Kidney epithelial cell (primary cell): Measurements from ENCODE around the gene FGF18. TPM values are rescaled to one million over a fixed set of nuclear protein-coding genes. Genes with fewer than 3 reads are reported as not detected.

Source experiments
- DNase-seq: peaks from one replicate; pipeline ENCODE4 v3.0.0-alpha.2; 2010; ENCODE audit warnings: low read depth
- H3K27me3 ChIP-seq: 2 replicates; pipeline ENCODE4 v1.6.0; 2011; ENCODE audit warnings: low read length; ENCODE audit not compliant: control insufficient read depth, insufficient read depth
- H3K36me3 ChIP-seq: 2 replicates; pipeline ENCODE4 v1.5.1; 2011; ENCODE audit warnings: low read length; ENCODE audit not compliant: control insufficient read depth, insufficient read depth
- H3K4me3 ChIP-seq: 2 replicates; pipeline ENCODE4 v1.5.1; 2011; ENCODE audit warnings: low read depth, mild to moderate bottlenecking, control low read depth, low read length
- CTCF ChIP-seq: IDR thresholded peaks from 2 replicates; pipeline ENCODE4 v1.5.1; 2011; ENCODE audit warnings: mild to moderate bottlenecking, moderate library complexity, low read length, control low read depth, inconsistent platforms; ENCODE audit not compliant: insufficient read depth, poor library complexity, severe bottlenecking
- total RNA-seq: library from RNA; depleted of rRNA; stranded (reverse); fragments of >200 nt; gene quantifications from 2 replicates; pipeline ENCODE4 v1.2.3, GENCODE V29; 2015

FGF18 gene
- total RNA-seq, 1 donor from 2014 or later, result not detected

- H3K27me3 ChIP-seq, result no peaks in the 10 kb centered on the region
- H3K4me3 ChIP-seq, result no peak overlapping the region
- no peak for TF ChIP-seq CTCF
- no peaks in the 10 kb centered on the region for H3K36me3 ChIP-seq
- DNase-seq, result no peak
Observed at GRCh38 chr5:171480239-171480638, 60.8 kb downstream of the FGF18 start.

DNA sequence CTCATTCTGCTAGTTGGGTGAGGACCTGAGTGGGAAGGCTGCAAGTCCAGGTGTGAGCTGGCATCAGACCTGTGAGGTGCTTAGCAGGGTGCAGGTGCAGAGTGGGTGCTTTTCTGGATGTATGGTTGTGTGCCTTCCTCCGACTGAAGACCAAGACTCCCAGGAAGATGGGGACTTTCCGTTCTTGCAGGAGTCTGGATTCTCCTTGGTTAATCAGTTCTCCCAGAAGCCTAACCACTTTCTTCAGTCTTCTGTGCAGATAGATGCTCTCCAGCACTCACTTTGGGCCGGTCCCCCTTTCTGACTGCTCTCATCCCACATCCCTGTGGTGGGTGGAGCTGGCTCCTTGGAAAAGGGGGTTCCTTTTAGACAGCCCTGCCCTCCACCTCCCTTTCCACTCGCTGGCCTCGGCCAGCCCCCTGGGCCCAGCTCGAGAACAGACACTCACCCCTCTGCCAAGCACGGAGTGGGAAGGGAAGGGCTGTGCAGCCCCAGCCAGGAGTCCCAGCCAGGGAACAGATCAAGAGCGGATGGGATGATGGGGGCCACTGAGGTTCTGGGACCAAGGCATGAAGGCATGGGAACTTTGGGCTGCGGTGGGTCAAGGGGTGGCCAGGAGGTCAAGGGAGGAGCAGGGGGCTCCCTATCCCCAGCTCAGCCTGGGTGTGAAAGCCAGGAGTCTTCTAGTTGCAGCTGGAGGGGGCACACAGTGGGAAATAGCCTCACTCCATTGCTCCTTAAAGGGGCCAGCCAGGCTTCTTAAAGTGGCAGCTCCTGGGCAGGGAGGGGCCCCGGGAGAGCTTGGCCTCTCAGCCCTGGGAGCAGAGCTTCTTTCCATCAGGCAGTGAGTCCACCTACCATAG is 62.4 kb downstream of the FGF18 start:
- Histone ChIP-seq H3K4me3 (no peak overlapping the region), H3K27me3 (no peaks in the 10 kb centered on the region), H3K36me3 (no peaks in the 10 kb centered on the region)
- no peak for DNase-seq
- no peak for TF ChIP-seq CTCF

DNA sequence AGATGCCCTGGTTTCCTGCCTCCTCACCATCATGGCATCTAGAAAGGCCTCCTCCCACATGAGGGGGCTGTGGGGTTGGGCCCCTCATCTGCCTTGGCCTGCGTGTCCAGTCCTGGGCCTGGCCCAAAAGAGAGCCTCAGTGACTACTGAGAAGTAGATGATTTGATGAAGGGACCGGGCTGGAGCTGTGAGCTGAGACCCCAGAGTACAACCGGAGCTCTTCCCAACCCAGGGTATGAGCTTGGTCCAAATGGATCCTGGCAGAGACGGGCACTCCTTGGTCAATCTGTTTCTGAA is 62.9 kb downstream of the FGF18 start:
- no peak for DNase-seq
- Histone ChIP-seq H3K4me3 (no peak overlapping the region), H3K36me3 (no peaks in the 10 kb centered on the region), H3K27me3 (no peaks in the 10 kb centered on the region)
- TF ChIP-seq CTCF, result no peak

GRCh38 chr5:171483551-171484135 is 64.2 kb downstream of the FGF18 start:
- Histone ChIP-seq H3K27me3 (peaks cover 1% of the 10 kb centered on the region), H3K36me3 (no peaks in the 10 kb centered on the region), H3K4me3 (no peak overlapping the region)
- TF ChIP-seq CTCF, result no peak
- DNase-seq, result no peak

- TF ChIP-seq CTCF, result peak; percentile 82
- no peak for DNase-seq
- no peak overlapping the region for H3K4me3 ChIP-seq
- peaks cover 5% of the 10 kb centered on the region for H3K27me3 ChIP-seq
- H3K36me3 ChIP-seq, result no peaks in the 10 kb centered on the region
Observed at GRCh38 chr5:171484460-171484899, 65.0 kb downstream of the FGF18 start.
